Breast epithelium (tissue), 3 donors: ENCODE measurements around the gene PEX16.

Experiments
- POLR2A ChIP-seq: fragments of 450-650 bp; IDR thresholded peaks from one replicate; pipeline ENCODE4 v1.6.1; 2016; ENCODE audit warnings: antibody characterized with exemption, mild to moderate bottlenecking, moderate library complexity
- TF ChIP-seq, protein P1 (sequence below), 3 donors: fragments of 450-650 bp; IDR thresholded peaks; one replicate each; pipeline ENCODE4 v1.5.1; 2016 to 2017; ENCODE audit warnings: antibody characterized with exemption in 3 of 3, mild to moderate bottlenecking in 3 of 3, moderate library complexity in 3 of 3

DNA sequence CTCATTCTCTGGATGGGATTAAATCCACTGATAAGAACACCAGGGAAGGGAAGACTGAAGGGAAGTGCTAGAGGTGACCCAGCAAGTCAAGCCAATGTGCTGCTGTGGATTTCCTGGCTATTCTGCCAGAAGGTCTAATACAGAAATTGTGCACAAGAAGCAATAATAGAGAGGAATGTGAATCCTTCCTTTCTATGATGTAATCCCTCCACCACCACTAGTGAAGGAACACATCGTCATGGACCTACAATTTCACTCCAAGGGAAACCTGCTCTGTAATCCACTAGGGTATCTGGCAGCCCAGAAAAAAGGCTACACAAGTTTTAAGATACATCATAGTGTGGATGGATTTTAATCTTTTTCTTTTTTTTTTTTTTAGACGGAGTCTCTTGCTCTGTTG is 22.2 kb upstream of the PEX16 start:
- TF ChIP-seq, protein P1, sequence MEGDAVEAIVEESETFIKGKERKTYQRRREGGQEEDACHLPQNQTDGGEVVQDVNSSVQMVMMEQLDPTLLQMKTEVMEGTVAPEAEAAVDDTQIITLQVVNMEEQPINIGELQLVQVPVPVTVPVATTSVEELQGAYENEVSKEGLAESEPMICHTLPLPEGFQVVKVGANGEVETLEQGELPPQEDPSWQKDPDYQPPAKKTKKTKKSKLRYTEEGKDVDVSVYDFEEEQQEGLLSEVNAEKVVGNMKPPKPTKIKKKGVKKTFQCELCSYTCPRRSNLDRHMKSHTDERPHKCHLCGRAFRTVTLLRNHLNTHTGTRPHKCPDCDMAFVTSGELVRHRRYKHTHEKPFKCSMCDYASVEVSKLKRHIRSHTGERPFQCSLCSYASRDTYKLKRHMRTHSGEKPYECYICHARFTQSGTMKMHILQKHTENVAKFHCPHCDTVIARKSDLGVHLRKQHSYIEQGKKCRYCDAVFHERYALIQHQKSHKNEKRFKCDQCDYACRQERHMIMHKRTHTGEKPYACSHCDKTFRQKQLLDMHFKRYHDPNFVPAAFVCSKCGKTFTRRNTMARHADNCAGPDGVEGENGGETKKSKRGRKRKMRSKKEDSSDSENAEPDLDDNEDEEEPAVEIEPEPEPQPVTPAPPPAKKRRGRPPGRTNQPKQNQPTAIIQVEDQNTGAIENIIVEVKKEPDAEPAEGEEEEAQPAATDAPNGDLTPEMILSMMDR (IDR thresholded peaks at IDR 0.05): no peak
- TF ChIP-seq POLR2A: no peak
